ENCODE measurements around the gene MAD1L1.
"Not testable (repeated sequence)": the region's sequence is repeated elsewhere in the genome, so short reads cannot be mapped to it uniquely, and the experiment has no call there.

The MAD1L1 gene

GRCh38 chr7:2165610-2166594 lies 66.8 kb downstream of the MAD1L1 start:
- no peak for DNase-seq (ENCODE audit: extremely low read depth, low read depth)
- H3K4me3 ChIP-seq (replicated peaks; ENCODE audit: low read depth, low read length) = no peak overlapping the region
- TF ChIP-seq CTCF (IDR thresholded peaks at IDR 0.05; ENCODE audit: low read depth, low read length, missing control alignments) = no peak

GRCh38 chr7:2165239-2165609 lies 67.5 kb downstream of the MAD1L1 start:
- H3K4me3 ChIP-seq (replicated peaks; ENCODE audit: low read depth, low read length) = no peak overlapping the region
- DNase-seq (ENCODE audit: extremely low read depth, low read depth) = no peak
- TF ChIP-seq CTCF (IDR thresholded peaks at IDR 0.05; ENCODE audit: low read depth, low read length, missing control alignments) = no peak

GRCh38 chr7:2164646-2165045 lies 68.1 kb downstream of the MAD1L1 start:
- H3K4me3 ChIP-seq (replicated peaks; ENCODE audit: low read depth, low read length) = no peak overlapping the region
- no peak for DNase-seq (ENCODE audit: extremely low read depth, low read depth)
- TF ChIP-seq CTCF (IDR thresholded peaks at IDR 0.05; ENCODE audit: low read depth, low read length, missing control alignments) = no peak

- TF ChIP-seq CTCF (IDR thresholded peaks at IDR 0.05; ENCODE audit: low read depth, low read length, missing control alignments) = no peak
- DNase-seq (ENCODE audit: extremely low read depth, low read depth) = no peak
- H3K4me3 ChIP-seq (replicated peaks; ENCODE audit: low read depth, low read length) = no peak overlapping the region
These were observed 68.9 kb downstream of the MAD1L1 start for GRCh38 chr7:2163600-2164555.

GRCh38 chr7:2162959-2163358 lies 69.8 kb downstream of the MAD1L1 start:
- no peak overlapping the region for H3K4me3 ChIP-seq (replicated peaks; ENCODE audit: low read depth, low read length)
- no peak for DNase-seq (ENCODE audit: extremely low read depth, low read depth)
- no peak for TF ChIP-seq CTCF (IDR thresholded peaks at IDR 0.05; ENCODE audit: low read depth, low read length, missing control alignments)

GRCh38 chr7:2162004-2162902 lies 70.5 kb downstream of the MAD1L1 start:
- not testable (repeated sequence) for DNase-seq (ENCODE audit: extremely low read depth, low read depth)

More at GRCh38 chr7:2162004-2162902, 70.5 kb downstream of the MAD1L1 start:
- not testable (repeated sequence) for H3K4me3 ChIP-seq (replicated peaks; ENCODE audit: low read depth, low read length)

Measured in HFF-Myc (cell line).